HepG2 (cell line): Measurements from ENCODE around the gene NUDT1. TPM values are rescaled to one million over a fixed set of nuclear protein-coding genes. Genes with fewer than 3 reads are reported as not detected.

ENCODE experiments used
- ATAD3A ChIP-seq: sonication (generic); formaldehyde crosslinking; IDR thresholded peaks from 2 replicates; pipeline ENCODE4 v1.4.0; 2020; ENCODE audit warnings: missing genetic modification reagents
- FOXA3 ChIP-seq: IDR thresholded peaks from 2 replicates; pipeline ENCODE4 v1.6.1; 2016; ENCODE audit warnings: missing genetic modification reagents, missing compliant biosample characterization
- MYC ChIP-seq: sonication (generic); formaldehyde crosslinking; IDR thresholded peaks from 2 replicates; pipeline ENCODE4 v1.9.0; 2021; ENCODE audit warnings: missing genetic modification reagents, borderline replicate concordance
- NFE2L1 ChIP-seq: sonication (generic); formaldehyde crosslinking; IDR thresholded peaks from 2 replicates; pipeline ENCODE4 v1.4.0; 2020; ENCODE audit warnings: missing genetic modification reagents, mild to moderate bottlenecking, borderline replicate concordance
- RAD21 ChIP-seq: fragments of 450-650 bp; formaldehyde crosslinking; IDR thresholded peaks from 2 replicates; pipeline ENCODE4 v1.5.0; 2020; ENCODE audit warnings: mild to moderate bottlenecking
- REPIN1 ChIP-seq: sonication (generic); formaldehyde crosslinking; IDR thresholded peaks from 2 replicates; pipeline ENCODE4 v1.8.0; 2022; ENCODE audit warnings: missing genetic modification reagents, low read depth, mild to moderate bottlenecking, borderline replicate concordance
- SIN3B ChIP-seq: fragments of 150-350 bp; IDR thresholded peaks from 2 replicates; pipeline ENCODE4 v1.6.1; 2014; ENCODE audit warnings: low read length
- SIX4 ChIP-seq: sonication (generic); formaldehyde crosslinking; IDR thresholded peaks from 2 replicates; pipeline ENCODE4 v1.4.0; 2020; ENCODE audit warnings: missing genetic modification reagents
- SKIL ChIP-seq: sonication (generic); formaldehyde crosslinking; IDR thresholded peaks from 2 replicates; pipeline ENCODE4 v1.8.0; 2022; ENCODE audit warnings: missing genetic modification reagents, mild to moderate bottlenecking, moderate library complexity, borderline replicate concordance
- STAG1 ChIP-seq: sonication (generic); formaldehyde crosslinking; IDR thresholded peaks from 2 replicates; pipeline ENCODE4 v1.4.0; 2020; ENCODE audit warnings: missing genetic modification reagents
- YEATS2 ChIP-seq: sonication (generic); formaldehyde crosslinking; IDR thresholded peaks from 2 replicates; pipeline ENCODE4 v1.4.0; 2020; ENCODE audit warnings: missing genetic modification reagents, borderline replicate concordance
- YEATS4 ChIP-seq: sonication (generic); formaldehyde crosslinking; IDR thresholded peaks from 2 replicates; pipeline ENCODE4 v1.4.0; 2020; ENCODE audit warnings: missing genetic modification reagents, borderline replicate concordance
- ZBTB26 ChIP-seq: IDR thresholded peaks from 2 replicates; pipeline ENCODE4 v1.6.1; 2016; ENCODE audit warnings: missing compliant biosample characterization, missing genetic modification reagents, borderline replicate concordance
- ZNF784 ChIP-seq: sonication (generic); formaldehyde crosslinking; IDR thresholded peaks from 2 replicates; pipeline ENCODE4 v1.5.1; 2020; ENCODE audit warnings: missing genetic modification reagents, mild to moderate bottlenecking, borderline replicate concordance
- polyA plus RNA-seq, 8 experiments: library from polyadenylated mRNA; depleted of rRNA in 3 of 8; stranded (reverse) in 7 of 8; unstranded in 1 of 8; fragments of >200 nt; fragmentation: Illumina TruSeq in 4 of 8; extraction: Trizol in 4 of 8; gene quantifications; 2 replicates each; pipeline versions ENCODE4 v1.2.1 to v1.2.3, GENCODE V29; 2011 to 2016; ENCODE audit warnings: low read depth in 4 of 8, missing spikeins in 1 of 8, mixed read lengths in 1 of 8; ENCODE audit not compliant: insufficient read depth in 1 of 8
- total RNA-seq, 5 experiments: library from RNA; depleted of rRNA; stranded (reverse); fragments of >200 nt; fragmentation: Illumina TruSeq; extraction: Trizol; gene quantifications; 2 replicates each; pipeline ENCODE4 v1.2.3, GENCODE V29; 2016; ENCODE audit warnings: low read depth in 1 of 5
- TF ChIP-seq, protein P1 (sequence below): sonication (generic); formaldehyde crosslinking; IDR thresholded peaks from 2 replicates; pipeline ENCODE4 v1.8.1; 2023; ENCODE audit warnings: mild to moderate bottlenecking, missing genetic modification reagents
- TF ChIP-seq, protein P2 (sequence below): sonication (generic); formaldehyde crosslinking; conservative IDR thresholded peaks from 2 replicates; pipeline ENCODE4 v1.8.0; 2022; ENCODE audit warnings: mild to moderate bottlenecking, moderate library complexity, missing genetic modification reagents
- TF ChIP-seq, protein P3 (sequence below): sonication (generic); formaldehyde crosslinking; IDR thresholded peaks from 2 replicates; pipeline ENCODE4 v1.5.1; 2020; ENCODE audit warnings: missing genetic modification reagents, mild to moderate bottlenecking, borderline replicate concordance

NUDT1 gene
- total and polyA plus RNA-seq, 2 of the 13 experiments (the other 11 are each of a cell fraction or from before 2014, with no cell fraction given) = 9.1 to 26.8 TPM

DNA sequence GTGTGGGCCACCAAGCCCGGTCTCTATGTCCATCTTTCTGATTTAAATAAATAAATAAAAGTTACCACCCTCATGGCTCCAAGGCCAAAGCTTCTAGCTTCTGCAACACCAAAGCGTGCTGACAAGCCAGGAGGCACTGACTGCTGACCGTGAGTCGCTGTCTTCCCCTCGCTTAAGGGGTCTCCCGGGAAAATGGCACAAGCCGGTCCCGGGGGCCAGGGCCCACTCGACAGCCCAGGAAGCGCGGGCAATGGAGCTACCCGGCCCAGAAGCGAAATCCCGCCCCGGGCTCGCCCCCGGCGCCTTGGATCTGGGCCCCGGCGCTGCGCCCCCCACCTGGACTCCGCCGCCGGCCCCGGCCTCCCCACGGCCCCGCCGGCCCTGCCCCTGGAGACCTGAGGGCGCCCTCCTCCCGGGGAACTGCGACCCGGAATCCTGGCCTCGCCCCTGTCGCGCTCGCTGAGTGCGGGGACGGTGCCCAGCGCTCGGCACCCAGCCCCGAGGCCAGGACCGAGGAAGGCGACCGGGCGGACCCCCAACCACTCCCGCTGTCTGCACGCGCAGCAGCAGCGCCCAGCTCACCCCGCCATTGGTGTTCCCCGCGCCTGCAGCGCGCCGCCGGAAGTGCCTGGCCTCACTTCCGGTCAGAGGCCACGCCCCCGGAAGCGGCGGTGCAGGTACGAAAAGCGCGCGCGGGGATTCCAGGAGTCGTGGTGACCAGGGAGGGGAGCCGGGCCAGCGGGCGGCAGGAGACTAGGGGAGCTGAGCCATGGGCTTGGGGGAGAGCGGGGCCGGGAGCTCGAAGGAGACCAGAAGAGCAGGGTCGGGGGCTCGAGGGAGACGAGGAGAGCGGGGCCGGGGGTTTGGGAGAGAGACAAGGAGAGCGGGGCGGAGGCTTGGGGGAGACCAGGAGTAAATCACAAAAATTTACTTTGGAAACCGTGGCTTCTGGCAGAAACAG lies at the start of gene NUDT1, which contains the start of gene MRM2 (continued):
- TF ChIP-seq, protein P1, sequence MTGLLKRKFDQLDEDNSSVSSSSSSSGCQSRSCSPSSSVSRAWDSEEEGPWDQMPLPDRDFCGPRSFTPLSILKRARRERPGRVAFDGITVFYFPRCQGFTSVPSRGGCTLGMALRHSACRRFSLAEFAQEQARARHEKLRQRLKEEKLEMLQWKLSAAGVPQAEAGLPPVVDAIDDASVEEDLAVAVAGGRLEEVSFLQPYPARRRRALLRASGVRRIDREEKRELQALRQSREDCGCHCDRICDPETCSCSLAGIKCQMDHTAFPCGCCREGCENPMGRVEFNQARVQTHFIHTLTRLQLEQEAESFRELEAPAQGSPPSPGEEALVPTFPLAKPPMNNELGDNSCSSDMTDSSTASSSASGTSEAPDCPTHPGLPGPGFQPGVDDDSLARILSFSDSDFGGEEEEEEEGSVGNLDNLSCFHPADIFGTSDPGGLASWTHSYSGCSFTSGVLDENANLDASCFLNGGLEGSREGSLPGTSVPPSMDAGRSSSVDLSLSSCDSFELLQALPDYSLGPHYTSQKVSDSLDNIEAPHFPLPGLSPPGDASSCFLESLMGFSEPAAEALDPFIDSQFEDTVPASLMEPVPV (CRISPR knock-in tag) = peak; percentile 90; the same call in 1 of the 2 replicates
- TF ChIP-seq, protein P2, sequence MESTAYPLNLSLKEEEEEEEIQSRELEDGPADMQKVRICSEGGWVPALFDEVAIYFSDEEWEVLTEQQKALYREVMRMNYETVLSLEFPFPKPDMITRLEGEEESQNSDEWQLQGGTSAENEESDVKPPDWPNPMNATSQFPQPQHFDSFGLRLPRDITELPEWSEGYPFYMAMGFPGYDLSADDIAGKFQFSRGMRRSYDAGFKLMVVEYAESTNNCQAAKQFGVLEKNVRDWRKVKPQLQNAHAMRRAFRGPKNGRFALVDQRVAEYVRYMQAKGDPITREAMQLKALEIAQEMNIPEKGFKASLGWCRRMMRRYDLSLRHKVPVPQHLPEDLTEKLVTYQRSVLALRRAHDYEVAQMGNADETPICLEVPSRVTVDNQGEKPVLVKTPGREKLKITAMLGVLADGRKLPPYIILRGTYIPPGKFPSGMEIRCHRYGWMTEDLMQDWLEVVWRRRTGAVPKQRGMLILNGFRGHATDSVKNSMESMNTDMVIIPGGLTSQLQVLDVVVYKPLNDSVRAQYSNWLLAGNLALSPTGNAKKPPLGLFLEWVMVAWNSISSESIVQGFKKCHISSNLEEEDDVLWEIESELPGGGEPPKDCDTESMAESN (CRISPR knock-in tag) = peak; percentile 88
- peak; percentile 92 for TF ChIP-seq YEATS2 (CRISPR knock-in tag)
- TF ChIP-seq STAG1 (CRISPR knock-in tag) = 0 out of 2 replicates have a peak, but pooled peaks have one; percentile 2
- TF ChIP-seq ZNF784 (CRISPR knock-in tag) = peak; percentile 63; the same call in 1 of the 2 replicates
- peak; percentile 55; the same call in 1 of the 2 replicates for TF ChIP-seq ZBTB26 (CRISPR knock-in tag)
- peak; percentile 97; the same call in 1 of the 2 replicates for TF ChIP-seq REPIN1
- peak; percentile 80 for TF ChIP-seq SKIL
- TF ChIP-seq, protein P3, sequence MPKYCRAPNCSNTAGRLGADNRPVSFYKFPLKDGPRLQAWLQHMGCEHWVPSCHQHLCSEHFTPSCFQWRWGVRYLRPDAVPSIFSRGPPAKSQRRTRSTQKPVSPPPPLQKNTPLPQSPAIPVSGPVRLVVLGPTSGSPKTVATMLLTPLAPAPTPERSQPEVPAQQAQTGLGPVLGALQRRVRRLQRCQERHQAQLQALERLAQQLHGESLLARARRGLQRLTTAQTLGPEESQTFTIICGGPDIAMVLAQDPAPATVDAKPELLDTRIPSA (CRISPR knock-in tag) = 0 out of 2 replicates have a peak, but pooled peaks have one; percentile 50
- 0 out of 2 replicates have a peak, but pooled peaks have one; percentile 16 for TF ChIP-seq ATAD3A
- TF ChIP-seq RAD21 (CRISPR knock-in tag) = peak; percentile 65; the same call in 1 of the 2 replicates
- TF ChIP-seq SIN3B = peak; percentile 95
- TF ChIP-seq MYC (CRISPR knock-in tag) = peak; percentile 88
- no peak; the same call in 1 of the 2 replicates for TF ChIP-seq NFE2L1
- peak; percentile 85; the same call in 1 of the 2 replicates for TF ChIP-seq YEATS4 (CRISPR knock-in tag)
- TF ChIP-seq FOXA3 (CRISPR knock-in tag) = peak; percentile 34; the same call in 1 of the 2 replicates
- no peak for TF ChIP-seq SIX4
